ENCODE data around the gene ERFL.

- TF ChIP-seq CTCF (conservative IDR thresholded peaks at IDR 0.05) (peak; percentile 96), EZH2 (IDR thresholded peaks at IDR 0.05; ENCODE audit: low read depth) (no peak)
These were observed 29.7 kb upstream of the ERFL start for GRCh38 chr19:41957838-41958366.
